ENCODE results near the gene CHST12. TPM values are rescaled to one million over a fixed set of nuclear protein-coding genes. Genes with fewer than 3 reads are reported as not detected.
"Not testable (repeated sequence)": the region's sequence is repeated elsewhere in the genome, so short reads cannot be mapped to it uniquely, and the experiment has no call there.

Gene CHST12
- polyA plus RNA-seq, 1 donor from 2014 or later, result 24.9 TPM

GRCh38 chr7:2373124-2373556, 30.3 kb upstream of the CHST12 start:
- Mint-ChIP-seq H3K4me3 (no peak overlapping the region), H3K36me3 (peaks cover 5% of the 10 kb centered on the region), H3K9me3 (no peaks in the 10 kb centered on the region), H3K4me1 (peaks cover 0 to 2% (median 1%) of the 10 kb centered on the region in 3 donors), H3K27ac (no peak overlapping the region), H3K27me3 (no peaks in the 10 kb centered on the region)

DNA sequence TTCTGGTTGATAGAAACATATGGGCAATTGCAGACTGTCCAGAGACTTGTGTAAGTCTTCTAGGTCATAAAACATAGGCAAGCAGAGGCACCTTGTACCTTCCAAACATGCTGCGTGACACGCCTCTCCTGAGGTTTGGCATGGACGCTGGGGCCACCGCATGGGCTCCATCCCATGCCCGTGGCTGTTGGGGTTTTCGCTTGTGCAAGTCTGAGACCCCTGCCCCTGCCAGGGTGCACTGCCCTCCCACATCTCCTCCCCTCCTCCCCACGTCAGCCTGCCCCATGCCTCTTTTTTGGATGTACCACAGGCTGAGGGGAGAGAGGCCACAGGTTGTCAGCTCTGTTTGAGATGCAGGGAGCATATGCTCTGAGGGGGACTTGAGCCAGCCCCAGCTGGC, 29.8 kb upstream of the CHST12 start:
- H3K27ac Mint-ChIP-seq, result no peak overlapping the region
- H3K36me3 Mint-ChIP-seq, result peaks cover 5% of the 10 kb centered on the region
- no peak overlapping the region for H3K4me3 Mint-ChIP-seq
- no peaks in the 10 kb centered on the region for H3K27me3 Mint-ChIP-seq
- peaks cover 0 to 2% (median 1%) of the 10 kb centered on the region in 3 donors for H3K4me1 Mint-ChIP-seq
- H3K9me3 Mint-ChIP-seq, result no peaks in the 10 kb centered on the region

DNA sequence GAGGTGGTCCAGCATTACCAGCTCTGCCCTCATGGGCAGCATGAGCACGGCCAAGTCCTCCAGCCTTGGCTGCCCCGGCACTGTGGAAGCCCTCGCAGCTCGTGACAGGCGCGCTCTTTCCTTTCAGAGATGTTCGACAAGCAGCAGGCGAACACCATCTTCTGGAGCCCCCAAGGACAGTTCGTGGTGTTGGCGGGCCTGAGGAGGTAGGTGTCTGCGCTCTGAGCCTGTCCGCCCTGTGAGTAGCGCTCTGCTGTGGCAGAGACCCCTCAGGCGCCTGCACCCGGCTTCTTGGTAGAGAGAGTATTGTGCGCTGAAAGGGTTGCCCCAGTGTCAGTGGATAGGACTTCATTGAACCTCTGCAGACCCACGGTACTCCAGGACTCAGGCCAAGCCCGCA, 29.0 kb upstream of the CHST12 start:
- no peaks in the 10 kb centered on the region for H3K27me3 Mint-ChIP-seq
- H3K4me1 Mint-ChIP-seq, result peaks cover 0 to 2% (median 1%) of the 10 kb centered on the region in 3 donors
- no peak overlapping the region for H3K4me3 Mint-ChIP-seq
- no peaks in the 10 kb centered on the region for H3K9me3 Mint-ChIP-seq
- peaks cover 5% of the 10 kb centered on the region for H3K36me3 Mint-ChIP-seq
- H3K27ac Mint-ChIP-seq, result no peak overlapping the region

GRCh38 chr7:2374830-2375728, 28.3 kb upstream of the CHST12 start:
- H3K4me3 Mint-ChIP-seq, result no peak overlapping the region
- H3K27me3 Mint-ChIP-seq, result no peaks in the 10 kb centered on the region
- H3K9me3 Mint-ChIP-seq, result no peaks in the 10 kb centered on the region
- no peak overlapping the region for H3K27ac Mint-ChIP-seq
- peaks cover 0 to 2% (median 1%) of the 10 kb centered on the region in 3 donors for H3K4me1 Mint-ChIP-seq
- H3K36me3 Mint-ChIP-seq, result peaks cover 5% of the 10 kb centered on the region

- Mint-ChIP-seq H3K36me3 (peaks cover 5% of the 10 kb centered on the region), H3K27me3 (no peaks in the 10 kb centered on the region), H3K4me3 (no peak overlapping the region), H3K4me1 (peaks cover 0 to 2% (median 1%) of the 10 kb centered on the region in 3 donors), H3K9me3 (no peaks in the 10 kb centered on the region), H3K27ac (no peak overlapping the region)
Measured at GRCh38 chr7:2376351-2377154, 26.9 kb upstream of the CHST12 start.

- not testable (repeated sequence) for H3K4me3 Mint-ChIP-seq, H3K27ac Mint-ChIP-seq, H3K36me3 Mint-ChIP-seq, H3K27me3 Mint-ChIP-seq, H3K4me1 Mint-ChIP-seq, H3K9me3 Mint-ChIP-seq
Measured at GRCh38 chr7:2377492-2377891, 25.9 kb upstream of the CHST12 start.

GRCh38 chr7:2378125-2378524, 25.3 kb upstream of the CHST12 start:
- peak overlapping the region in 1 of 3 donors; percentile 31 for H3K27ac Mint-ChIP-seq
- H3K36me3 Mint-ChIP-seq, H3K4me1 Mint-ChIP-seq: not testable (repeated sequence)

DNA sequence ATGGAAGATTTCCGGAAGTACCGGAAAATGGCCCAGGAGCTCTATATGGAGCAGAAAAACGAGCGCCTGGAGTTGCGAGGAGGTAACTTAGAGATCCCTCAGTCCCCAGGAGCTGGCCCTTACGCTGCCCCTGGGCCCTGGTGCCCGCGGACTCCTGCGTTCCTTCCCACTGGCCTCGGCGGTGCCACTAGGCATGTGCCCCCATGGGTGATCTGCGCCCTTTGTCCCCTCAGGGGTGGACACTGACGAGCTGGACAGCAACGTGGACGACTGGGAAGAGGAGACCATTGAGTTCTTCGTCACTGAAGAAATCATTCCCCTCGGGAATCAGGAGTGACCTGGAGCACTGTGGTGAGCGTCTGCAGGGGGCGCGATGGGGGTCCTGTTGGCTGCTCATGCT, 24.2 kb upstream of the CHST12 start:
- H3K36me3 Mint-ChIP-seq, result peaks cover 2% of the 10 kb centered on the region
- H3K4me3 Mint-ChIP-seq, result no peak overlapping the region
- H3K27me3 Mint-ChIP-seq, result no peaks in the 10 kb centered on the region
- peaks cover 0 to 2% (median 0%) of the 10 kb centered on the region in 3 donors for H3K4me1 Mint-ChIP-seq
- no peak overlapping the region for H3K27ac Mint-ChIP-seq
- no peaks in the 10 kb centered on the region for H3K9me3 Mint-ChIP-seq

More at GRCh38 chr7:2378125-2378524, 25.3 kb upstream of the CHST12 start:
- H3K9me3 Mint-ChIP-seq, H3K27me3 Mint-ChIP-seq, H3K4me3 Mint-ChIP-seq: not testable (repeated sequence)

- H3K4me1 Mint-ChIP-seq, result peaks cover 0 to 2% (median 0%) of the 10 kb centered on the region in 3 donors
- no peaks in the 10 kb centered on the region for H3K9me3 Mint-ChIP-seq
- H3K4me3 Mint-ChIP-seq, result no peak overlapping the region
- no peaks in the 10 kb centered on the region for H3K27me3 Mint-ChIP-seq
- H3K36me3 Mint-ChIP-seq, result peaks cover 2% of the 10 kb centered on the region
- no peak overlapping the region for H3K27ac Mint-ChIP-seq
Measured at GRCh38 chr7:2379821-2380450, 23.5 kb upstream of the CHST12 start.

DNA sequence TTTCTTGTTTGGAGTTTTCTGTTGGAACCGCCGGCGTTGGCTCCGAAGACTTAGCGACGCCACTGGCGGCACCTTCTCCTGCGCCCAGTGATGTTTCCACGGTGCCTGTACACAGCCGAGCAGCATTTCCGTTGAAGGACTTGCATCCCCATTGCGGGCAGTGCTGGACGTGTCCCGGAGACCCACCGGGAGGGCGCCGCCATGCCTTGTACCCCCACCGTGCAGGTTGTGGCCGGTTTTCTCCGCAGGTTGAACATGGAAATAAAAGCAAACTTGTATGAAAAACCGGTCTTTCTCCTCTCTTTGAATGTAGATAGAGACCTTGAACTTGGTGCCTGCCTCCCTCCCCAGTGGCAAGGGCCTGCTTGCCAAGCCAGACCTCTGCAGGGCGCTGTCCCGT, 22.9 kb upstream of the CHST12 start:
- H3K36me3 Mint-ChIP-seq, result peaks cover 2% of the 10 kb centered on the region
- H3K4me1 Mint-ChIP-seq, result peaks cover 0 to under 1% (median 0%) of the 10 kb centered on the region in 3 donors
- no peak overlapping the region for H3K27ac Mint-ChIP-seq
- no peaks in the 10 kb centered on the region for H3K27me3 Mint-ChIP-seq
- H3K4me3 Mint-ChIP-seq, result no peak overlapping the region
- H3K9me3 Mint-ChIP-seq, result no peaks in the 10 kb centered on the region

DNA sequence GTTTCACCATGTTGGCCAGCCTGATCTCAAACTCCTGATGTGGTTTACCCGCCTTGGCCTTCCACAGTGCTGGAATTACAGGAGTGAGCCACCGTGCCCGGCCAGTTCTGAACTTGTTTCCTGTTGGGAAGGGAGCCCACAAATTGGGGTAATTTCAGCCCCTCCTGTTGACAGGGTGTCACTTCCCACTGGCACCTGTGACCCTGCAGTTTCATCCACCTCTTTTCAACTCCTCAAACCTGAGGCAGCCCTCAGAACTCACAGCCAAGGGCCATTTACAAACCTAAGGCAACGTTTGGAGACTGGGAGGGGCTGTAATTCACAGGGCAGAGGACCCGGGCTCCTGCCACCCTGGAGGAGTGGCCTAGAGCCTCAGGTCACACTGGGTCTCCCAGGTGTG, 22.2 kb upstream of the CHST12 start:
- H3K27me3 Mint-ChIP-seq, result no peaks in the 10 kb centered on the region
- no peaks in the 10 kb centered on the region for H3K9me3 Mint-ChIP-seq
- H3K4me3 Mint-ChIP-seq, result no peak overlapping the region
- no peaks in the 10 kb centered on the region for H3K4me1 Mint-ChIP-seq
- peaks cover 2% of the 10 kb centered on the region for H3K36me3 Mint-ChIP-seq
- H3K27ac Mint-ChIP-seq, result no peak overlapping the region

- Mint-ChIP-seq H3K27ac (no peak overlapping the region), H3K9me3 (no peaks in the 10 kb centered on the region), H3K4me3 (no peak overlapping the region), H3K27me3 (no peaks in the 10 kb centered on the region), H3K36me3 (peaks cover 2% of the 10 kb centered on the region), H3K4me1 (no peaks in the 10 kb centered on the region)
Measured at GRCh38 chr7:2381881-2382509, 21.4 kb upstream of the CHST12 start.

- peaks cover 2% of the 10 kb centered on the region for H3K36me3 Mint-ChIP-seq
- H3K27me3 Mint-ChIP-seq, result no peaks in the 10 kb centered on the region
- H3K4me3 Mint-ChIP-seq, result no peak overlapping the region
- no peak overlapping the region for H3K27ac Mint-ChIP-seq
- H3K9me3 Mint-ChIP-seq, result no peaks in the 10 kb centered on the region
- H3K4me1 Mint-ChIP-seq, result no peaks in the 10 kb centered on the region
Measured at GRCh38 chr7:2383543-2384274, 19.7 kb upstream of the CHST12 start.
